Transverse colon (tissue), 4 donors: ENCODE results near the gene MMRN2.
A peak's percentile ranks its signal among the peaks of the same experiment; 100 is the strongest.

Experiments
- EP300 ChIP-seq: sonication (generic); formaldehyde crosslinking; IDR thresholded peaks from one replicate; pipeline ENCODE4 v1.6.1; 2017; ENCODE audit warnings: antibody characterized with exemption, low read depth
- POLR2AphosphoS5 ChIP-seq, 3 donors: sonication (generic); formaldehyde crosslinking; IDR thresholded peaks; one replicate each; pipeline ENCODE4 v1.6.1; 2016; ENCODE audit warnings: antibody characterized with exemption in 3 of 3
- TF ChIP-seq, protein P1 (sequence below), 5 experiments: fragments of 200-600 bp in 3 of 5; fragments of 450-650 bp in 2 of 5; sonication (generic) in 3 of 5; IDR thresholded peaks; 1 replicate in 2 of 5; 2 replicates in 3 of 5; pipeline ENCODE4 v1.5.1; 2016 to 2017; ENCODE audit warnings: antibody characterized with exemption in 5 of 5, inconsistent platforms in 3 of 5, mild to moderate bottlenecking in 2 of 5, moderate library complexity in 1 of 5

- TF ChIP-seq, protein P1, sequence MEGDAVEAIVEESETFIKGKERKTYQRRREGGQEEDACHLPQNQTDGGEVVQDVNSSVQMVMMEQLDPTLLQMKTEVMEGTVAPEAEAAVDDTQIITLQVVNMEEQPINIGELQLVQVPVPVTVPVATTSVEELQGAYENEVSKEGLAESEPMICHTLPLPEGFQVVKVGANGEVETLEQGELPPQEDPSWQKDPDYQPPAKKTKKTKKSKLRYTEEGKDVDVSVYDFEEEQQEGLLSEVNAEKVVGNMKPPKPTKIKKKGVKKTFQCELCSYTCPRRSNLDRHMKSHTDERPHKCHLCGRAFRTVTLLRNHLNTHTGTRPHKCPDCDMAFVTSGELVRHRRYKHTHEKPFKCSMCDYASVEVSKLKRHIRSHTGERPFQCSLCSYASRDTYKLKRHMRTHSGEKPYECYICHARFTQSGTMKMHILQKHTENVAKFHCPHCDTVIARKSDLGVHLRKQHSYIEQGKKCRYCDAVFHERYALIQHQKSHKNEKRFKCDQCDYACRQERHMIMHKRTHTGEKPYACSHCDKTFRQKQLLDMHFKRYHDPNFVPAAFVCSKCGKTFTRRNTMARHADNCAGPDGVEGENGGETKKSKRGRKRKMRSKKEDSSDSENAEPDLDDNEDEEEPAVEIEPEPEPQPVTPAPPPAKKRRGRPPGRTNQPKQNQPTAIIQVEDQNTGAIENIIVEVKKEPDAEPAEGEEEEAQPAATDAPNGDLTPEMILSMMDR (IDR thresholded peaks at IDR 0.05): no peak
- TF ChIP-seq POLR2AphosphoS5 (IDR thresholded peaks at IDR 0.05) (peak in 1 of 3 donors; percentile 36), EP300 (no peak)
Measured at GRCh38 chr10:86931872-86932271, 25.5 kb downstream of the MMRN2 start.
